NB4 (cell line): ENCODE results near the gene RPS10.

Source experiments
- CTCF ChIP-seq: IDR thresholded peaks from one replicate; pipeline ENCODE4 v1.5.1; 2012; ENCODE audit warnings: low read depth, low read length
- MAX ChIP-seq: IDR thresholded peaks from 2 replicates; pipeline ENCODE4 v1.6.1; 2011; ENCODE audit warnings: low read depth, low read length

- TF ChIP-seq MAX (no peak), CTCF (no peak)
Measured at GRCh38 chr6:34468378-34468892, 42.6 kb upstream of the RPS10 start.
